H1 (cell line): ENCODE data around the gene FGF5. TPM values are rescaled to one million over a fixed set of nuclear protein-coding genes. Genes with fewer than 3 reads are reported as not detected.

Experiments used
- CTCF ChIA-PET: fragments of 300-600 bp; sonication (Branson Sonifier 250); formaldehyde crosslinking; loops from one replicate; lab custom pipeline; 2021; ENCODE audit not compliant: partially characterized antibody; lab: Charles Lee
- POLR2A ChIA-PET: fragments of 300-600 bp; sonication (Branson Sonifier 250); formaldehyde crosslinking; loops from one replicate; lab custom pipeline; 2021; ENCODE audit warnings: inconsistent platforms; ENCODE audit not compliant: partially characterized antibody; lab: Charles Lee
- DNase-seq, 2 experiments: peaks; one replicate each; pipeline versions ENCODE4 v3.0.0 to v3.0.0-alpha.2; 2010 to 2022; ENCODE audit warnings: low spot score in 2 of 2, low read depth in 1 of 2, mixed read lengths in 1 of 2
- FAIRE-seq: peaks from 2 replicates; lab custom pipeline; 2011; peaks lifted over from hg19 to GRCh38; lab: Jason Lieb, UNC
- H2AFZ ChIP-seq: 2 replicates; pipeline ENCODE4 v1.8.1; 2012; ENCODE audit warnings: low read length, inconsistent platforms
- H2AK5ac ChIP-seq: 2 replicates; pipeline ENCODE4 v1.6.1; 2013; ENCODE audit warnings: low read depth, low read length
- H2BK120ac ChIP-seq: replicated peaks from 2 replicates; pipeline ENCODE3; 2013; ENCODE audit warnings: low read depth, low read length, inconsistent platforms
- H2BK12ac ChIP-seq: 2 replicates; pipeline ENCODE4 v1.6.1; 2013; ENCODE audit warnings: low read depth, low read length
- H2BK15ac ChIP-seq: 2 replicates; pipeline ENCODE4 v1.6.1; 2013; ENCODE audit warnings: low read length
- H2BK20ac ChIP-seq: 2 replicates; pipeline ENCODE4 v1.6.1; 2013; ENCODE audit warnings: low read length
- H2BK5ac ChIP-seq: 2 replicates; pipeline ENCODE4 v1.6.1; 2013; ENCODE audit warnings: low read depth, low read length
- H3K14ac ChIP-seq: 2 replicates; pipeline ENCODE4 v1.6.1; 2013; ENCODE audit warnings: inconsistent platforms; ENCODE audit not compliant: insufficient read length
- H3K18ac ChIP-seq: 2 replicates; pipeline ENCODE4 v1.6.1; 2013; ENCODE audit warnings: low read length; ENCODE audit errors: extremely low read depth
- H3K23ac ChIP-seq: 2 replicates; pipeline ENCODE4 v1.6.1; 2013; ENCODE audit warnings: inconsistent platforms; ENCODE audit not compliant: insufficient read length
- H3K23me2 ChIP-seq: 2 replicates; pipeline ENCODE4 v1.6.1; 2013; ENCODE audit warnings: low read depth, low read length
- H3K27ac ChIP-seq: 2 replicates; pipeline ENCODE4 v1.6.1; 2011; ENCODE audit warnings: low read depth, low read length, inconsistent platforms
- H3K27me3 ChIP-seq, 4 experiments: replicated peaks in 1 of 4; 1 replicate in 1 of 4; 2 replicates in 3 of 4; pipeline versions ENCODE4 v1.6.1 to v1.8.1; 2011 to 2013; ENCODE audit warnings: low read length in 3 of 4, mild to moderate bottlenecking in 3 of 4, inconsistent platforms in 2 of 4, mixed read lengths in 2 of 4, moderate library complexity in 1 of 4; ENCODE audit not compliant: control insufficient read depth in 3 of 4, insufficient read depth in 3 of 4; ENCODE audit errors: extremely low read depth in 1 of 4
- H3K36me3 ChIP-seq, 4 experiments: 2 replicates each; pipeline versions ENCODE4 v1.6.1 to v1.8.1; 2011 to 2013; ENCODE audit warnings: mild to moderate bottlenecking in 4 of 4, low read length in 3 of 4, moderate library complexity in 2 of 4, control low read depth in 1 of 4, inconsistent platforms in 1 of 4; ENCODE audit not compliant: insufficient read depth in 4 of 4, control insufficient read depth in 2 of 4
- H3K4ac ChIP-seq: replicated peaks from 2 replicates; pipeline ENCODE3; 2013; ENCODE audit warnings: low read length, low read depth, mixed read lengths, inconsistent platforms; ENCODE audit not compliant: insufficient read length
- H3K4me1 ChIP-seq, 4 experiments: replicated peaks in 1 of 4; 1 replicate in 1 of 4; 2 replicates in 3 of 4; pipeline versions ENCODE4 v1.6.1 to v1.8.1; 2011 to 2013; ENCODE audit warnings: low read length in 3 of 4, inconsistent platforms in 2 of 4, mixed read lengths in 1 of 4; ENCODE audit not compliant: insufficient read depth in 4 of 4, control insufficient read depth in 3 of 4
- H3K4me2 ChIP-seq, 2 experiments: 2 replicates each; pipeline versions ENCODE4 v1.6.1 to v1.8.1; 2011 to 2013; ENCODE audit warnings: low read depth in 2 of 2, low read length in 2 of 2, control low read depth in 1 of 2, inconsistent platforms in 1 of 2, mild to moderate bottlenecking in 1 of 2; ENCODE audit not compliant: insufficient read depth in 1 of 2
- H3K4me3 ChIP-seq, 4 experiments: fragments of 200-600, 300-600 bp in 1 of 4; sonication (generic), shearing (Covaris generic), sonication (Bioruptor Twin) in 1 of 4; 2 replicates each; pipeline versions ENCODE4 v1.5.1 to v1.8.1; 2011 to 2016; ENCODE audit warnings: low read length in 4 of 4, low read depth in 3 of 4, control low read depth in 2 of 4, inconsistent platforms in 2 of 4, mild to moderate bottlenecking in 2 of 4, mixed read lengths in 1 of 4, moderate library complexity in 1 of 4; ENCODE audit not compliant: insufficient read depth in 2 of 4; ENCODE audit errors: extremely low read depth in 1 of 4
- H3K56ac ChIP-seq: replicated peaks from 2 replicates; pipeline ENCODE3; 2013; ENCODE audit warnings: low read depth, mild to moderate bottlenecking, mixed read lengths, low read length, inconsistent platforms; ENCODE audit not compliant: insufficient read length
- H3K79me1 ChIP-seq: 2 replicates; pipeline ENCODE4 v1.6.1; 2013; ENCODE audit warnings: low read depth, low read length, control low read depth
- H3K79me2 ChIP-seq, 2 experiments: 2 replicates each; pipeline versions ENCODE4 v1.6.1 to v1.8.1; 2012 to 2013; ENCODE audit warnings: low read length in 2 of 2, mild to moderate bottlenecking in 2 of 2, inconsistent platforms in 1 of 2; ENCODE audit not compliant: insufficient read depth in 2 of 2, control insufficient read depth in 1 of 2
- H3K9ac ChIP-seq, 4 experiments: replicated peaks in 1 of 4; 1 replicate in 1 of 4; 2 replicates in 3 of 4; pipeline versions ENCODE4 v1.6.1 to v1.8.1; 2011 to 2013; ENCODE audit warnings: low read depth in 3 of 4, low read length in 3 of 4, control low read depth in 2 of 4, mild to moderate bottlenecking in 2 of 4, moderate library complexity in 2 of 4, inconsistent platforms in 1 of 4; ENCODE audit errors: extremely low read depth in 1 of 4
- H3K9me3 ChIP-seq, 2 experiments: 2 replicates each; pipeline versions ENCODE4 v1.6.1 to v1.8.1; 2012 to 2013; ENCODE audit warnings: mild to moderate bottlenecking in 2 of 2, moderate library complexity in 2 of 2, control low read depth in 1 of 2, inconsistent platforms in 1 of 2, low read depth in 1 of 2, low read length in 1 of 2, mixed read lengths in 1 of 2; ENCODE audit not compliant: insufficient read depth in 2 of 2
- H4K20me1 ChIP-seq, 2 experiments: replicated peaks in 1 of 2; 2 replicates each; pipeline versions ENCODE3 to v1.8.1; 2011 to 2013; ENCODE audit warnings: inconsistent platforms in 2 of 2, low read length in 2 of 2, mild to moderate bottlenecking in 1 of 2; ENCODE audit not compliant: insufficient read depth in 2 of 2, control insufficient read depth in 1 of 2
- H4K5ac ChIP-seq: 2 replicates; pipeline ENCODE4 v1.6.1; 2013; ENCODE audit warnings: low read length, low read depth, mixed read lengths, inconsistent platforms; ENCODE audit not compliant: insufficient read length
- H4K8ac ChIP-seq: 2 replicates; pipeline ENCODE4 v1.8.0; 2013; ENCODE audit warnings: mild to moderate bottlenecking, moderate library complexity, low read length, inconsistent platforms; ENCODE audit not compliant: insufficient read depth; ENCODE audit errors: extremely low read depth
- H4K91ac ChIP-seq: replicated peaks from 2 replicates; pipeline ENCODE3; 2013; ENCODE audit warnings: low read length, mixed read lengths, inconsistent platforms; ENCODE audit not compliant: insufficient read length
- CREB1 ChIP-seq: IDR thresholded peaks from 2 replicates; pipeline ENCODE4 v1.6.1; 2012; ENCODE audit warnings: inconsistent platforms
- GABPA ChIP-seq: IDR thresholded peaks from 2 replicates; pipeline ENCODE4 v1.6.1; 2011; ENCODE audit warnings: mild to moderate bottlenecking, low read length, moderate library complexity, borderline replicate concordance; ENCODE audit not compliant: insufficient read depth
- GTF2F1 ChIP-seq: IDR thresholded peaks from 2 replicates; pipeline ENCODE4 v1.6.1; 2012; ENCODE audit warnings: low read depth, low read length, improper control_type of control experiment, borderline replicate concordance
- KDM1A ChIP-seq: fragments of 200-600, 300-600 bp; sonication (generic); IDR thresholded peaks from 2 replicates; pipeline ENCODE4 v1.7.1; 2016; ENCODE audit warnings: mild to moderate bottlenecking, low read length, borderline replicate concordance
- KDM5A ChIP-seq: fragments of 200-600 bp; IDR thresholded peaks from 2 replicates; pipeline ENCODE4 v1.7.1; 2012; ENCODE audit warnings: mild to moderate bottlenecking, low read length, inconsistent platforms, mixed read lengths
- NANOG ChIP-seq: IDR thresholded peaks from 2 replicates; pipeline ENCODE4 v1.6.1; 2011; ENCODE audit warnings: low read length, low read depth, mild to moderate bottlenecking, inconsistent platforms; ENCODE audit not compliant: insufficient read depth, poor library complexity, severe bottlenecking
- POLR2A ChIP-seq, 2 experiments: IDR thresholded peaks; 1 replicate in 1 of 2; 2 replicates in 1 of 2; pipeline ENCODE4 v1.6.1; 2011; ENCODE audit warnings: low read depth in 2 of 2, low read length in 2 of 2, mild to moderate bottlenecking in 2 of 2; ENCODE audit errors: control extremely low read depth in 1 of 2
- RXRA ChIP-seq: IDR thresholded peaks from 2 replicates; pipeline ENCODE4 v1.6.1; 2011; ENCODE audit warnings: low read depth, mild to moderate bottlenecking, low read length, moderate library complexity; ENCODE audit not compliant: insufficient read depth
- SAP30 ChIP-seq: fragments of 300-600 bp; sonication (generic); IDR thresholded peaks from 2 replicates; pipeline ENCODE4 v1.7.1; 2012; ENCODE audit warnings: low read length, moderate library complexity, mild to moderate bottlenecking, inconsistent platforms; ENCODE audit not compliant: insufficient read depth, insufficient replicate concordance
- SIRT6 ChIP-seq: IDR thresholded peaks from one replicate; pipeline ENCODE4 v1.7.1; 2012; ENCODE audit warnings: low read length, inconsistent platforms
- SP1 ChIP-seq: IDR thresholded peaks from 2 replicates; pipeline ENCODE4 v1.6.1; 2011; ENCODE audit warnings: low read depth, low read length
- SP4 ChIP-seq: IDR thresholded peaks from 2 replicates; pipeline ENCODE4 v1.6.1; 2012; ENCODE audit warnings: low read length, inconsistent platforms
- TBP ChIP-seq: IDR thresholded peaks from 2 replicates; pipeline ENCODE4 v1.6.1; 2011; ENCODE audit warnings: low read depth, low read length, improper control_type of control experiment
- TEAD4 ChIP-seq: IDR thresholded peaks from 2 replicates; pipeline ENCODE4 v1.6.1; 2012; ENCODE audit warnings: low read depth, low read length, inconsistent platforms, mixed read lengths
- polyA plus RNA-seq, 7 experiments: library from polyadenylated mRNA; depleted of rRNA in 3 of 7; stranded (reverse) in 5 of 7; unstranded in 2 of 7; fragments of >200 nt in 5 of 7; fragments of 200-250 nt in 2 of 7; gene quantifications; 1 replicate in 5 of 7; 2 replicates in 1 of 7; 4 replicates in 1 of 7; pipeline versions ENCODE4 v1.2.1 to v1.2.3, GENCODE V29; 2011 to 2013; ENCODE audit warnings: missing spikeins in 2 of 7, mixed read lengths in 2 of 7
- total RNA-seq: library from RNA; stranded (reverse); fragmentation: NEBNext Ultra II Directional; extraction: Animal tissue kit (Norgen Biotek cat#: 25700); gene quantifications from 2 replicates; pipeline ENCODE4 v1.2.1, GENCODE V29; 2021

FGF5 gene
- total and polyA plus RNA-seq, 2 of the 8 experiments (the other 6 are each of a cell fraction or from before 2014, with no cell fraction given): not detected

- H2BK12ac ChIP-seq: no peak overlapping the region
- no peaks in the 10 kb centered on the region for H3K23me2 ChIP-seq
- H3K27me3 ChIP-seq: no peaks in the 10 kb centered on the region
- POLR2A ChIA-PET: no interaction called here
- H3K79me2 ChIP-seq: no peaks in the 10 kb centered on the region
- no peak overlapping the region for H3K18ac ChIP-seq
- H2BK120ac ChIP-seq: no peak overlapping the region
- no peaks in the 10 kb centered on the region for H4K20me1 ChIP-seq
- TF ChIP-seq RXRA (no peak), POLR2A (IDR thresholded peaks at IDR 0.05; ENCODE audit: control extremely low read depth in 1 of 2, low read depth in 2 of 2, low read length in 2 of 2) (no peak), KDM5A (no peak), SP1 (no peak), NANOG (no peak), TBP (no peak), GABPA (no peak), GTF2F1 (no peak), TEAD4 (no peak), SIRT6 (no peak), SP4 (no peak), CREB1 (no peak), SAP30 (no peak), KDM1A (no peak)
- TF ChIP-seq, all 59 proteins: peak for 0
- Histone ChIP-seq H3K4me3 (no peak overlapping the region), H3K79me1 (no peaks in the 10 kb centered on the region), H2AK5ac (no peak overlapping the region), H3K27ac (no peak overlapping the region), H4K8ac (no peak overlapping the region), H2AFZ (no peak overlapping the region), H3K9me3 (no peaks in the 10 kb centered on the region), H4K5ac (no peak overlapping the region), H3K56ac (no peak overlapping the region), H3K36me3 (no peaks in the 10 kb centered on the region), H3K14ac (no peak overlapping the region), H2BK15ac (no peak overlapping the region), H3K4ac (no peak overlapping the region), H4K91ac (no peak overlapping the region), H2BK20ac (no peak overlapping the region), H2BK5ac (no peak overlapping the region), H3K4me2 (no peak overlapping the region), H3K23ac (no peak overlapping the region), H3K9ac (no peak overlapping the region), H3K4me1 (no peaks in the 10 kb centered on the region)
- CTCF ChIA-PET: no interaction called here
- DNase-seq: no peak
- FAIRE-seq: no peak
Measured at GRCh38 chr4:80228460-80228859, 38.0 kb upstream of the FGF5 start.
